ENCODE measurements around the gene DIO1.

DIO1 gene

DNA sequence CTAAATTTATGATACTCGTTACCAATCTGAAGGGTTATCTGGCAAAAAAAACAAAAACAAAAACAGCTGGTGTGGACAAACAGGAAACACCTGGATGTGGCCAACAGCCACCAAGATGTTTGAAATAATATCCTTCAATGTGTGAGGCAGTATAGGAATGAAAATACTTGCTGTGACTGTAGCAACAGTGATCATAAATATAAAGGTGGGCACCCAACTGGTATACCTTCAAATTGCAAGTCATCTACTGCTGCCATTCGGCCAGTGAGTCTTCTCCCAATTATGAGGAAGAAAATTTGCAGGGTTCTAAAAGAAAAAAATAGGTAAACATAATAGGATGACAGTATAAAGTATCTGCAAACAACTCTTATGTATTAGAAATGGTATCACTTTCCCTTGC is 5.3 kb upstream of the DIO1 start:
- H3K9me3 Mint-ChIP-seq: no peaks in the 10 kb centered on the region
- H3K27ac Mint-ChIP-seq: peak overlapping the region; percentile 83
- peak overlapping the region; percentile 96 for H3K4me3 Mint-ChIP-seq
- peaks cover 21% of the 10 kb centered on the region for H3K36me3 Mint-ChIP-seq (ENCODE audit: low read depth)
- H3K4me1 Mint-ChIP-seq (ENCODE audit: low read depth): peaks cover 28% of the 10 kb centered on the region
- H3K27me3 Mint-ChIP-seq (ENCODE audit: low read depth): no peaks in the 10 kb centered on the region

DNA sequence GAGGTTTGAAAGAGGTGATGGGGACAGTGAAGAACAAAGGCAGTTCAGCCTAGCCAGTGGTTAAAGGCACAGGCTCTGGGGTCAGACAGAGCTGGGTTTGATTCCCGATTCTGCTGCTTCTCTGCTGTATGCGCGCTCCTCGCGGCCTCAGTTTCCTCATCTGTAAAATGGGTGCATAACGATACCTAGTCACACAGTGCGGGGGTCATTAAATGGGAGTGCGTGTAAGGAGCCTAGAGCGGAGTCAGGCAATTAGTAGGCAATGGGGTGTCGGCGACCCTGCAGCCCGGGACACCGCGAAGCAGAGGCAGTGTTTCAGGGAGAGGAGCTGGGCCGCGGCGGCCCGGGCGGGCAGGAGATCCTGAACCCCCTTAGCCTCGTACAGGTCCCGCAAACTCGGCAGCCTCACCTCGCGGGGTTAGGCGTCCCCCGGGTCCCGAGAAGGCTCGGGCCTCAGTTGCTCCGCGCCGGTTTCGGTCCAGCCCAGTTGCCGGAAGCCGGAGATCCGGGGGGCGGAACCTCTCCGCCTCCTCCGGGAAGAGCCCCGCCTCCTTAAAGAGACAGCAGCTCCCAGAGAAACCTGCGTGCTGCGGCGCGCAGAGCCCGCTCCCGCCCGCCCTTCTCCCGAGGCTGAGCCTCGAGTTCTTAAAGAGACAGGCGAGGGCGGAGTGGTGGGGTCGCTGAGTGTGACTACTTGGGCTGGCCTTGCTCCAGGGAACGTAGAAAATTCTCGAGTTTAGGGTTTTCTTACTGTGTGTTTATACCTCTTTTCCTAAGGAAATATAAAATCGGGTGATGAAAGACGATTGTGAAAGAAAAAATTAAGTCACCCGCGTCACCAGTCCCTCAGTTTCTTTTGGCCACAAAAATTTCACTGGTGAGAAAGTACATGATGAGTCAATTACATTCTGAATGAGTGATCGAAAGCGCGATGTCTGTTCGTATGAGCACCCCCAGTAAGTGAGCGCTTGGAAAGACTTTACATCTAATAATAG is 4.4 kb upstream of the DIO1 start, which contains the start of gene YIPF1:
Gene YIPF1, minus strand, starts transcription at position 494 of the 995 bp plus-strand sequence. CDS start 860 bp downstream, outside the sequence.
- H3K27me3 Mint-ChIP-seq (ENCODE audit: low read depth): no peaks in the 10 kb centered on the region
- peaks cover 21% of the 10 kb centered on the region for H3K36me3 Mint-ChIP-seq (ENCODE audit: low read depth)
- peaks cover 28% of the 10 kb centered on the region for H3K4me1 Mint-ChIP-seq (ENCODE audit: low read depth)
- peak within 1 kb of the TSS; percentile 83 for H3K27ac Mint-ChIP-seq
- peak within 1 kb of the TSS; percentile 96 for H3K4me3 Mint-ChIP-seq
- H3K9me3 Mint-ChIP-seq: no peaks in the 10 kb centered on the region

DNA sequence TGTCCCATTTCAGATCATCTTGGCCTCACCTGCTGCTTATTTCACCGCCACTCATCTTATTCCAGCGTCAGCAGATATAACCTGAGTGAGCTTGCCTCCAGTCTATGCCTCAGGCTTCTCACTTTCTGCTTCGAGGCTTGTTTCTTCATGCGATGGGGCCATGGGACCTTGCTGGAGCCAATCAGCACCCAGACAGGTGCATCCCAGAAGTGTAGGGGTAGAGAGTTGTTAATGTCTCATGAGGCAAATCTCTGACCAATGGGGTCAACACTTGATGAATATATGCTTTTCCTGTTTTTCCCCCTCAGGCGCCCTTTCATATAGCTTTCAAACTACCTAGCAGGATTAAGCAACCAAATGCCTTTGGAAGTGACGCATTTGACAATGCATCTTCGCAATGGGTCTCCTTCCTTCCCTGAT is 3.5 kb upstream of the DIO1 start:
- H3K4me1 Mint-ChIP-seq (ENCODE audit: low read depth): peaks cover 28% of the 10 kb centered on the region
- peak overlapping the region; percentile 83 for H3K27ac Mint-ChIP-seq
- peaks cover 18% of the 10 kb centered on the region for H3K36me3 Mint-ChIP-seq (ENCODE audit: low read depth)
- no peaks in the 10 kb centered on the region for H3K27me3 Mint-ChIP-seq (ENCODE audit: low read depth)
- H3K4me3 Mint-ChIP-seq: peak overlapping the region; percentile 96
- H3K9me3 Mint-ChIP-seq: no peaks in the 10 kb centered on the region

DNA sequence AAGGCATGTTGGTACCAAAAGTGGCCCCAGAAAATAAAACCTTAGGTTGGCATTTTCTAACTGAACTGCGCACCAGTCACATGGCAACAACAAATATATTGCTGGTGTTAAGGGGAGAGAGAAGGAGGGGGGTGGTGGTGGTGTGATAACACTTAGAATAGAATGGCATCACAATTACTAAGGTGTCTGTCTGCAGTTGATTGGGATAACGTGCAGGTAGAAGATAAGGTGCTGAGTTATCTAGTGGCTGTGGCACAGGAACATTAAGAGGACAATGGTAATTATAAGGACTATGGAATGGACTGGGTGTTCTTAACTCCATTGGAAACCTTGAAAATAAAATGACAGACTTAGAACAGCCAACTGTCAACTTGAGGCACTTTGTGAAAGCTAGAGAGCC is 3.0 kb upstream of the DIO1 start:
- Mint-ChIP-seq H3K4me1 (ENCODE audit: low read depth) (peaks cover 28% of the 10 kb centered on the region), H3K27me3 (ENCODE audit: low read depth) (no peaks in the 10 kb centered on the region), H3K27ac (no peak overlapping the region), H3K4me3 (no peak overlapping the region), H3K36me3 (ENCODE audit: low read depth) (peaks cover 20% of the 10 kb centered on the region), H3K9me3 (no peaks in the 10 kb centered on the region)

DNA sequence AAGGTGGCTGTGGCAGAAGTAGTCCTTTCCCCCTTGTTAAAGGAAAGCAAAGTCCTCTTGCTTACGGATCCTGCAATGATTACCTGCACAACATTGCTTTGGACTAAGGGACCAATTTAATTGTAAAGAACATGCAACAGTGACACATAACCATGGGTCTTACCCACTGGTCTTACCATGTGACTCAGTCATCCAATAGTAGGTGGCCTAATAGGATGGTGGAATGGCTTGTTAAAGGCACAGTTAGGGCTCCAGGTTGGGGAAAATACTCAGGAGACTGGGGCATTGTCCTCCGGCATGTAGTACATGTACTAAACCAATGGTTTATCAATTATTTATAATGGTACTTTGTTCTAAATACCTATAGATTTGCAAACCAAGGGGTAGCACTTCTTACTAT is 2.3 kb upstream of the DIO1 start:
- H3K36me3 Mint-ChIP-seq (ENCODE audit: low read depth): peaks cover 14% of the 10 kb centered on the region
- no peaks in the 10 kb centered on the region for H3K27me3 Mint-ChIP-seq (ENCODE audit: low read depth)
- H3K4me1 Mint-ChIP-seq (ENCODE audit: low read depth): peaks cover 28% of the 10 kb centered on the region
- H3K9me3 Mint-ChIP-seq: no peaks in the 10 kb centered on the region
- no peak overlapping the region for H3K27ac Mint-ChIP-seq
- no peak overlapping the region for H3K4me3 Mint-ChIP-seq

DNA sequence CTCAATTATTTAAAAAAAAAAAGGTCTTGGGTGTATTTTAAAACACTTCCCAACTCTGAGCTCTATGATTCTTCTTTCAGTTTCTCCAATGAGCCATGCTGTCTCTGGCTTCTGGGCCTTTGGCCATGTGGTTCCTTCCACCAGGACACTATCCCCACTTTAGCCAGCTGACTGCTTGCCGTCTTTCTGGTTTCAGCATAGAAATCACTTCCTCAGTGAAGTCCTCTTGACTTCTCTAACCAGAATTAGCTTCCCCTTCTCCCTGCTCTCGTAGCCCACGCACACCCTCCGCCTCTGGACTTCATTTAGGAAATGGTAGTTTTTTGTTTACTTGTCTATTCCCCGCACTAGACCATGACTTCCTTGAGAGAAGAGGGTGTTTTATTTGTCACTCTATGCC is 1.1 kb upstream of the DIO1 start:
- Mint-ChIP-seq H3K4me1 (ENCODE audit: low read depth) (peaks cover 22% of the 10 kb centered on the region), H3K4me3 (no peak overlapping the region), H3K27ac (no peak overlapping the region), H3K36me3 (ENCODE audit: low read depth) (peaks cover 8% of the 10 kb centered on the region), H3K9me3 (no peaks in the 10 kb centered on the region), H3K27me3 (ENCODE audit: low read depth) (no peaks in the 10 kb centered on the region)

DNA sequence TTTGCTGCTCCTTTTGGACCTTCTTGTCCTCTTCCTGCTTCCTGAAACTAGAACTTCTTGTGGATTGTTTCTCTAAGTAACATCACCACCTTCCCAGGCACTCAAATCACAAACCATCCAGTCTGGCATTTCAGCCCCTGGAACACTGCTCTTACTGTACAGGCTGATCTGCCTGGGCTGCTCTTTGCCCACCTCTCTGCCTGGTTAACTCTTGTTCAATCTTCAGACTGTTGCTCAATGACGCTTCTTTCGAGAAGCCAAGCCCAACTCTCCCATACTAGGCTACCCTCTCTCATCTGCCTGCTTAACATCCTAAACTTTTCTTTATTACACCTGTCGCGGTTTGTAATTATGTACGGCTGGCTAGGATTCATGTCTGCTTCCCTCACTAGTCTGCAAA is 657 bp downstream of the DIO1 start:
- Mint-ChIP-seq H3K4me1 (ENCODE audit: low read depth) (peaks cover 11% of the 10 kb centered on the region), H3K9me3 (no peaks in the 10 kb centered on the region), H3K27me3 (ENCODE audit: low read depth) (no peaks in the 10 kb centered on the region), H3K4me3 (no peak overlapping the region), H3K36me3 (ENCODE audit: low read depth) (peaks cover 3% of the 10 kb centered on the region), H3K27ac (no peak overlapping the region)

DNA sequence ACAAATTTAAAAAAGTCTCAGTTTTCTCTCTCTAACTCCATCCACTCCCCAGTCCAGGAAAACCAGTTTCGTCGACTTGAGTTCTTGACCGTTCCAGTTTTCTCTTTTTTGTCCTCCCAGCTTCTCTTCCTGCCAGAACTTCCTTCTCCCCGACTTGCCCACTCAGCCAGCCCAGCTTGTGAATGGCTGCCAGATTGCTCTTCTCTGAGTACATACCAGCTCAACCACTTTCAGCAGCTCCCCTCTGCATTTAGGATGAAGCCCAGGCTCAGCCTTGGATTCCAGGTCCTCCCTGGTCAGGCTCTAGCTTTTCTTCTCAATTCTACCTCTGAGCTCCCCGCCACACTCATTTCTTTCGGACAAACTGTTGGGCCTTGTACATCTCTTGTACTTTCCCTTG is 1.4 kb downstream of the DIO1 start:
- Mint-ChIP-seq H3K27ac (no peak overlapping the region), H3K36me3 (ENCODE audit: low read depth) (peaks cover 3% of the 10 kb centered on the region)

DNA sequence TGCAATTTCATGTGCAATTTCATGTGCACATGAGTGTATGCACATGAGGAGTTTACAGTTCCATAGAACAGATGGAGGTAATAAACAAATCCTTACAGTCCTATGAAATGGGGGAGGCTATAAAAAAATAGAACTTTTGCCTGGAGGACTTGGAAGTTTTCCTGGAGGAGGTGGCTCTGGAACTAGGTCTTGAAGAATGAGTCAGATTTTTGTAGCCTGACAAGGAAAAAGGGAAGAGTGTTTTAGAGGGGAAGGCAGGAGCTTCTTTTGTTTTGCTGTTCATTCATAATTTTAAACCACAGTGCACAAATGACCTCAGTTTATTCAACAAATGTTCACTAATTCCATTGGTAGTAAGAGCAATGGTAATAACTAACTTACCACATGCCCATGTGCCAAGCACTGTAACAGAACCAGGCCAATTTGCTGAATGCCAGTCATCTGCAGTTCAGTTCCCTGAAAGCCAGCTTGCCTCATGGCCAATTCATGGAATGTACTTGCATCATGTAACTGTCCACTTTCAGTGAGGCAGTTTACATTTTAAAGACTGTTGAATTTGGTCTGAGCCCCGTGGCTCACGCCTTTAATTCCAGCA is 2.7 kb downstream of the DIO1 start:
- H3K27ac Mint-ChIP-seq: no peak overlapping the region
- no peaks in the 10 kb centered on the region for H3K9me3 Mint-ChIP-seq
- H3K4me3 Mint-ChIP-seq: no peak overlapping the region
- peaks cover 3% of the 10 kb centered on the region for H3K36me3 Mint-ChIP-seq (ENCODE audit: low read depth)
- peaks cover 7% of the 10 kb centered on the region for H3K4me1 Mint-ChIP-seq (ENCODE audit: low read depth)
- no peaks in the 10 kb centered on the region for H3K27me3 Mint-ChIP-seq (ENCODE audit: low read depth)

More for the DNA sequence above, 1.4 kb downstream of the DIO1 start:
- no peaks in the 10 kb centered on the region for H3K27me3 Mint-ChIP-seq (ENCODE audit: low read depth)
- peaks cover 4% of the 10 kb centered on the region for H3K4me1 Mint-ChIP-seq (ENCODE audit: low read depth)
- H3K9me3 Mint-ChIP-seq: no peaks in the 10 kb centered on the region
- H3K4me3 Mint-ChIP-seq: no peak overlapping the region

DNA sequence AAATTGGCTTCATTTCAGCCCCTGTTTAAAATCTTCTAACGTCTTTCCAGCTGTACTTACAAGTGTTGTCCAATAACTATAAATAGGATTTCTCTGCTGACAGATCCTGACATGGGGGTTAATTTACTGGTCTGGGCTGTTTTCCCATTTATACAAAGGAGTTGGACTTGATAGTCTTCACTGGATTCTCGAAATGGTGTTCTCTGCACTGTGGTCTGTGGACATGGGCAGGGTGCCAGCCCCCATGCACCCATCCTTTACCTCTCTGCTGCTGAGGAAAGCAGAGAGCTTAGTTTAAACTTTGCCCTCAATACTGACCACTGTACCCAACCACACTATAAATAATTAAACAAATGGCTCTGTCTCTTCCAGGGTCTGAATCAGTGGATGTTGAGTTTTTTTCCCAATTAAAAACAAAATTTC is 5.2 kb downstream of the DIO1 start:
- H3K4me1 Mint-ChIP-seq (ENCODE audit: low read depth): peaks cover 7% of the 10 kb centered on the region
- H3K9me3 Mint-ChIP-seq: no peaks in the 10 kb centered on the region
- H3K36me3 Mint-ChIP-seq (ENCODE audit: low read depth): peaks cover 3% of the 10 kb centered on the region
- H3K27ac Mint-ChIP-seq: no peak overlapping the region
- H3K27me3 Mint-ChIP-seq (ENCODE audit: low read depth): no peaks in the 10 kb centered on the region
- no peak overlapping the region for H3K4me3 Mint-ChIP-seq

DNA sequence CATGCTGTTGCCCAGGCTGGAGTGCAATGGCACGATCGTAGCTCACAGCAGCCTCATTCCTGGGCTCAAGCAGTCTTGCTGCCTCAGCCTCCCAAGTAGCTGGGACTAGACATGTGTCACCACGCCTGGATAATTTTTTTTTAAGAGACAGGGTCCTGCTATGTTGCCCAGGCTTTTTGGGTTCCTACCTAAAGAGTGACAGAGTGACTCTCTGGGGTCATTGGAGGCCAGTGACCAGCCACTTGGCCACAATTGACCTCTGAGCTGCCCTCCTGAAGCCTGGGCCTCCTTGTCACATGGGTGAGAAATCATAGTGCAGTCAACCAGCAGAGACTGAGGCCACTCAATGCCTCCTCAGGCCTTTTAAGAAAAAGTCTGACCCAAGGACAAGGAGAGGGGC is 5.7 kb downstream of the DIO1 start:
- H3K27me3 Mint-ChIP-seq (ENCODE audit: low read depth): no peaks in the 10 kb centered on the region
- peaks cover 3% of the 10 kb centered on the region for H3K36me3 Mint-ChIP-seq (ENCODE audit: low read depth)
- H3K4me3 Mint-ChIP-seq: no peak overlapping the region
- H3K4me1 Mint-ChIP-seq (ENCODE audit: low read depth): peaks cover 7% of the 10 kb centered on the region
- H3K9me3 Mint-ChIP-seq: no peaks in the 10 kb centered on the region
- H3K27ac Mint-ChIP-seq: no peak overlapping the region

DNA sequence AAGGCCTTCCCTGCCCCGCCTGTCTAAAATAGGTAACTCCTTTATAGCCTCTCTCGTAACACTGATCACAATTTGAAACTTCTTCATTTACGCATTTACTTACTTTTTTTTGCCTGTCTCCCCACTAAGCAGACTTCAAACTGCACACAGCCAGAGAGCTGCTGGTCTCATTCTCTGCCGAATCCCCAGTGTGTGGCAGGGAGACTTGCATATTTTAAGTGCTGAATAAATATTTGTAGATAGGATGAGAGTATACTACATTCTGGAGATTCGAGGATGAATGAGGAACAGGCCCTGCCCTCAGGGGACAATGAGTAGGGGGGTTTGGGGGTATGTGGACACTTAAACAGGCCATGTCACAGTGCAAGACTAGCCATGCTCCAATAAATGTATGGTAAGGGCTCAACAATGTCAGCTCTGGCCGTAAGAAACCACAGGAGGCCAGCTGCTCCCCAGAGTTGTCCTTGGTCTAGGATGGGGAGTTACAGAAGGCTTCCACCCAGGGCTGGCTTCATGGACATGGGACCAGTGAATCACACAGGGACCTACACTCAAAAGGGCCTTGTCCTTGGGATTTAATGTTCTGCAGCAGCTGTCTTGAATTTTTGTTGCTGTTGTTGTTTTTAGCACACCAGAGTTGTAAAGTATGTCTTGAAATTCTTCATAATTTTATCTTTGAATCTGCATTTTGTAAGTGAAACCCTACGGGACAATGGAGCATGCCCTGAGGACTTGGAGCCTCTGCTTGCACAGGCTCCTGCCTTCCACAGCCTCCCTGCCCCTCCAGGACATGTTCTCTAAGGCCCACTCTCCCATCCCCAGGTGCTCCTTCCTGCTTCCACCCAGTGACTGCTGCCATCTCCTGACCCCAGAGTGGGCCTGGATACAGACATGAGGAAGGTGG is 8.5 kb downstream of the DIO1 start:
- Mint-ChIP-seq H3K36me3 (ENCODE audit: low read depth) (no peaks in the 10 kb centered on the region), H3K27me3 (ENCODE audit: low read depth) (no peaks in the 10 kb centered on the region), H3K9me3 (no peaks in the 10 kb centered on the region), H3K27ac (no peak overlapping the region), H3K4me3 (no peak overlapping the region), H3K4me1 (ENCODE audit: low read depth) (peaks cover 7% of the 10 kb centered on the region)

DNA sequence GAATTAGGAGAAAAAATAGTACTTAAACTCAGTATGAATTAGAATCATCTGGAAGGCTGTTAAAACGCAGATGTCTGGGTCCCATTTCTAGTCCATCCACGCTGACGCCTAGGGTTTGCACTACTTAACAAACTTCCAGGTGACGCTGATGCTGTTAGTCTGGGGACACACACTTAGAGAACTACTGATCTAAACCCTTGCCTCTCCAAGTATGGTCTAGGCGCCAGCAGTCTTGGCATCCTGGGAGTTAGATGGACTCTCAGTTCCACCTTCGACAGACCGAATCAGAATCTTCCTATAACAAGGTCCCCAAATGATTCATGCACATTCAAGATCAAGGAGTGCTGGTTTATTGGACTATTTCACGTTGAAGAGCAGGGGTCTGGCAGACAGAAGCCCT is 11.5 kb downstream of the DIO1 start:
- peaks cover 2% of the 10 kb centered on the region for H3K36me3 Mint-ChIP-seq (ENCODE audit: low read depth)
- peaks cover 7% of the 10 kb centered on the region for H3K4me1 Mint-ChIP-seq (ENCODE audit: low read depth)
- H3K27ac Mint-ChIP-seq: no peak overlapping the region
- H3K9me3 Mint-ChIP-seq: no peaks in the 10 kb centered on the region
- H3K4me3 Mint-ChIP-seq: no peak overlapping the region
- H3K27me3 Mint-ChIP-seq (ENCODE audit: low read depth): no peaks in the 10 kb centered on the region

DNA sequence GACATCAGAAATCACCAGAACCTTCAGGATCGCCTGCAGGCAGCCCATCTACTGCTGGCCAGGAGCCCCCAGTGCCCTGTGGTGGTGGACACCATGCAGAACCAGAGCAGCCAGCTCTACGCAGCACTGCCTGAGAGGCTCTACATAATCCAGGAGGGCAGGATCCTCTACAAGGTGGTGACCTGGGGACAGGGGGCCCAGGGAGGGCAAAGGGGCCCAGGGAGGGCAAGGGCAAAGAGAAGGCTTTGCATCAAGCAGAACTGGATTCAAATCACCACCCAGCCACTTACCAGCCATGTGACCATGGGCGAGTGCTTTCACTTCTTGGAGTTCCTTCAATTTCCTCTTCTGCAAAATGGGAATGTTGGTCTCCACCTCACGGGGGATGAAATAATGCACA is 12.1 kb downstream of the DIO1 start:
- H3K27me3 Mint-ChIP-seq (ENCODE audit: low read depth): no peaks in the 10 kb centered on the region
- no peaks in the 10 kb centered on the region for H3K9me3 Mint-ChIP-seq
- H3K27ac Mint-ChIP-seq: no peak overlapping the region
- peaks cover 2% of the 10 kb centered on the region for H3K36me3 Mint-ChIP-seq (ENCODE audit: low read depth)
- peaks cover 4% of the 10 kb centered on the region for H3K4me1 Mint-ChIP-seq (ENCODE audit: low read depth)
- H3K4me3 Mint-ChIP-seq: no peak overlapping the region
